HFF-Myc (cell line): ENCODE measurements around the gene NTN1.

Experiments
- DNase-seq: peaks from one replicate; pipeline ENCODE4 v3.0.0-alpha.2; 2011; ENCODE audit warnings: low read depth; ENCODE audit errors: extremely low read depth
- H3K4me3 ChIP-seq: replicated peaks from 2 replicates; pipeline ENCODE4 v1.5.1; 2011; ENCODE audit warnings: low read depth, mild to moderate bottlenecking, control low read depth, low read length
- TF ChIP-seq, protein P1 (sequence below): IDR thresholded peaks from 2 replicates; pipeline ENCODE4 v1.5.1; 2012; ENCODE audit warnings: mild to moderate bottlenecking, low read depth, low read length, control low read depth; ENCODE audit errors: missing control alignments

Gene NTN1

DNA sequence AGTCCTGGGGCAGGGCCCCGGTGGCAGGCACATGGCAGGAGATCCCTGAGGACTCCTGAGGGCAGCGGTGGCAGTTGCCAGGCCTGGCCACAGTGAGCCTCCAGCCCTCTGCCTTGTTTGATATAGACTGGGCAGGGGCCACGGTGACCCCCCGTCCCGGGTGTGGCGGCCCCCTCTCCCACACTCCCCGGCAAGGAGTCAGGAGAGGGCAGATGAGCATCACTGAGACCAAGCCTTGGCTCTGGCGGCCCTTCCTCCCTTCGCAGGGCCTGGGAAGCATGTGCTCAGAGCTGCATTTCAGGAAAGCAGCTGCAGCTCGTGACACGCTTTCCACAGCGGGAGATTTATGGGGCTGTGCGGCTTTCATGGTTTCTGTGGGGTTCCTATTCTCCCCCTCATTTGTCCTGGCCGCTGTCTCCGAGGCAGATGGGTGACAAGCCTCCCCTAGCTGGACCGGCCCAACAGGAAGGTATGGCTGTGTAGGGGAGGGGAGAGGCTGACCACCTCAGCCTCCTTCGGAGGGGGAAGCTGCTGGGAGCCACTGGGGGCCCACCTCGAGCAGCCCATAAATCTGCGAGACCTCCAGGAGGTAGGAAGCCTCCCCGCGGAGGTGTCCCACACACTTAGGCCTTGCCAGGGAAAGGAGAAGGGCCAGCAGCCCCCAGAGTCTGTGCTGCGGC, 211.4 kb downstream of the NTN1 start:
- H3K4me3 ChIP-seq: no peak overlapping the region
- DNase-seq: no peak
- TF ChIP-seq, protein P1, sequence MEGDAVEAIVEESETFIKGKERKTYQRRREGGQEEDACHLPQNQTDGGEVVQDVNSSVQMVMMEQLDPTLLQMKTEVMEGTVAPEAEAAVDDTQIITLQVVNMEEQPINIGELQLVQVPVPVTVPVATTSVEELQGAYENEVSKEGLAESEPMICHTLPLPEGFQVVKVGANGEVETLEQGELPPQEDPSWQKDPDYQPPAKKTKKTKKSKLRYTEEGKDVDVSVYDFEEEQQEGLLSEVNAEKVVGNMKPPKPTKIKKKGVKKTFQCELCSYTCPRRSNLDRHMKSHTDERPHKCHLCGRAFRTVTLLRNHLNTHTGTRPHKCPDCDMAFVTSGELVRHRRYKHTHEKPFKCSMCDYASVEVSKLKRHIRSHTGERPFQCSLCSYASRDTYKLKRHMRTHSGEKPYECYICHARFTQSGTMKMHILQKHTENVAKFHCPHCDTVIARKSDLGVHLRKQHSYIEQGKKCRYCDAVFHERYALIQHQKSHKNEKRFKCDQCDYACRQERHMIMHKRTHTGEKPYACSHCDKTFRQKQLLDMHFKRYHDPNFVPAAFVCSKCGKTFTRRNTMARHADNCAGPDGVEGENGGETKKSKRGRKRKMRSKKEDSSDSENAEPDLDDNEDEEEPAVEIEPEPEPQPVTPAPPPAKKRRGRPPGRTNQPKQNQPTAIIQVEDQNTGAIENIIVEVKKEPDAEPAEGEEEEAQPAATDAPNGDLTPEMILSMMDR: no peak

DNA sequence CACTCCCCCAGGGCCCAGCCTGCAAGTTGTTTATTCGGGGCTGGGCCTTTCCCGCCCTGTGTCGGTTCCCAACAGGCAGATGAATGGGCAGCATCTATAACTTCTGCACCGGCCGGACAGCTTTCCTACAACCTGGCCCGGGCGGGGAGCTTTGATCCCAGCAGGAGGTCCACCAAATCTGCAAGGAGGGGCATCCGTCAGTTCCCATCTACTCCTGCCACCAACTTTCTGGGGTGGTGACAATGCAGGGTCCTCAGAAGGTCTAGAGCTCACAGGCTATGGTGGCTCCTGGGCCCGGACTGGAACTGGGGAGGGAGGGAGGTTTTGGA, 211.9 kb downstream of the NTN1 start:
- DNase-seq: no peak
- TF ChIP-seq, protein P1: no peak
- no peak overlapping the region for H3K4me3 ChIP-seq

DNA sequence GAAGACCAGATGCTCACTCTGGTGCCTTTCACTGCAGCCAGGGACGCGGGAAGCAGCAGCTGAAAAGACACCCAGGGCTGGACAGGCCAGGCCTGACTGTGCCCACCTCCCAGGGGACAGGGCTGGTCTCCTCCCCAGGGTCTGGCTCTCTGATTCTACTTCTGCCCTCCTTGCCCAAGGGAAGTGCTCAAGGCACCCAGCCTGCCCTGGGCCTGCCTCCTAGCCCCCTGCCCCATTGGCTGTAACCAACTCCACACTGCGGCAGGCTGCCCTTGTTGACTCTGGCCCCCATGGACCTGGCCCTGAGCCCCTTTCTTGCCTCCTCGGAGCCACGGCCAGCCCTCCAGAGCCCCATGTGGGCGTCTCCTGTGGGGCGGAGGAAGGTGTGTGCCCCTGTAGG, 212.5 kb downstream of the NTN1 start:
- no peak for DNase-seq
- TF ChIP-seq, protein P1: no peak
- no peak overlapping the region for H3K4me3 ChIP-seq

DNA sequence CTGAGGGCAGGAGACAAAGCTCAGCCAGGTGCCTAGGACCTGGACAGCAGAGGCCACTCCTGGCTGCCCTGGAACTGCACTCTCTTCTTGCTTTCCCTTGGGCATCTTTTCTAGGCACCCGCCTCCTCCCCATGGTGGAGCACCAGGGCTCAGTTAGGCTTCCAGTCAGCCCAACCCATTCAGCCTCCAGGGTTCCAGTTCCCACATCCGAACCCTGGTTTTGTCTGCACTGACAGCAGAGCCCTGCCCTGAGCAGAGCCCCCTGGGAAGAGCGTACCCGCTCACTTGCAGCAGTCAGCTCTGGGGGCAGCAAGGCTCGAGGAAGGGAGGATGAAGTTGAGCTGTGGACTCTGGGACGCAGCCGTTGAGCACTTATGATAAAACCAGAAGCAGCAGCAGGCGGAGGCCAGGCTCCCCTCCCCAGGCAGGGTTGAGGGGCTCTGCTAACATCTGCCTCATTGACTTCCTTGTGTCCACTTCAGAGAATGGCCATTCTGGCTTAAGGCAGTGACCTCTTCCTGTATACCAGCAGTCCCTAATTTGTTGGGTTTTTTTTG, 213.2 kb downstream of the NTN1 start:
- no peak for DNase-seq
- no peak overlapping the region for H3K4me3 ChIP-seq
- TF ChIP-seq, protein P1: no peak

DNA sequence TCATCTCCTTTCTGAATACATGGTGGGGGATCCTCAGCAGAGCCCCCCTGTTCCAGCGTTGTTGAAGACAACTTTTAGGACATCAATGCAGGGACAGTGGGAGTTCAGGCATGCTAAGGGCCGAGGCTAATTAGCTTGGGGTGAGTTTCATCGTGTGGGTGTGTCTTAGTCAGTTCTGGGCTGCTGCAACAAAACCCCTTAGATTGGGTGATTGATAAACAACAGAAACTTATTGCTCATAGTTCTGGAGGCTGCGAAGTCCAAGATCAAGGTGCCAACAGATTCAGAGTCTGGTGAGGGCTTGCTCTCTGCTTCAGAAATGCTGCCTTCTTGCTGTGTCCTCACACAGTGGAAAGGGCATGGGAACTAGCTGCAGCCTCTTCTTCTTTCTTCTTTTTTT, 214.0 kb downstream of the NTN1 start:
- no peak overlapping the region for H3K4me3 ChIP-seq
- TF ChIP-seq, protein P1: no peak
- DNase-seq: no peak

DNA sequence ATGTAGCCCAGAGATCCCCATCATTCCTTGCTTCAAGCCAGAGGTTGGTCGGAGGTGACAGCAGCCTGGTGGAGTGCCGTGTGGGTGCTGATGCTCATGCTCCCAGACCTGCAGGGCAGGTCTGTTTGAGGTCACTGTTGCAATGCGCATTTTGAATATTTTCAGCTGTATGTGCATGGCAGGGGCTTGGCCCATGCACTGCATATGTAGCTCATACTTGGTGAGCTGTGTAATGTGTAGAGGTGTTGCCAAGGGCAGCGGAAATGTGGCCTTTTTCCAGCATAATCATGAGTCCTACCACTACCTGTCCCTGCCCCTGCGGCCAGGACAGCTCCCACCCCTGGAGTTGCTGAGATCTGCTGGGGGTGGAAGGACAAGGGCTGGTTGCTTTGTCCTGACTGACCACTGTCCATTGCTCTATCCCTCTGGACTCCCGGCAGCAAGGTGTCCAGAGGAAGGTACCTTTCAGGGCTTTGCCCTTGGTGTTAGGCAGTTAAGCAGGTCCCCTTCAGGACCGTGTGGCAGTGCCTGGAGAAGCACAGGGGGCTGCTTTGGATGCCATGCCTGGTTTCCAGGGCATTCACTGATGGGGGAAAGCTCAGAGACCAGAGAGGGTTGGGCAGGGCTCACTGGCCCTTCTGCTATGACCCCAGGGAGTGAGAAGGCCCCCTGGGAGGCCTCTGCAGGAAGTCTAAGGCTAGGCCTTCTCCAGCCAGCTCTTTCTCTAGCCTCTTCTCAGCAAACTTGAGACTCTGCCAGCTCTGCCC, 215.2 kb downstream of the NTN1 start:
- no peak overlapping the region for H3K4me3 ChIP-seq
- TF ChIP-seq, protein P1: no peak

More for the DNA sequence above, 215.2 kb downstream of the NTN1 start:
- no peak for DNase-seq
